GM19452 (cell line): ENCODE data around the gene DCHS2.
A peak's percentile ranks its signal among the peaks of the same experiment; 100 is the strongest.

Experiments
- ATAC-seq: cut with Tn5 transposase; IDR thresholded peaks from one replicate; pipeline ENCODE4 v1.9.1; 2021; ENCODE audit not compliant: unreplicated experiment

DCHS2 gene

GRCh38 chr4:154390324-154390723 is 101.3 kb downstream of the DCHS2 start:
- no peak for ATAC-seq

DNA sequence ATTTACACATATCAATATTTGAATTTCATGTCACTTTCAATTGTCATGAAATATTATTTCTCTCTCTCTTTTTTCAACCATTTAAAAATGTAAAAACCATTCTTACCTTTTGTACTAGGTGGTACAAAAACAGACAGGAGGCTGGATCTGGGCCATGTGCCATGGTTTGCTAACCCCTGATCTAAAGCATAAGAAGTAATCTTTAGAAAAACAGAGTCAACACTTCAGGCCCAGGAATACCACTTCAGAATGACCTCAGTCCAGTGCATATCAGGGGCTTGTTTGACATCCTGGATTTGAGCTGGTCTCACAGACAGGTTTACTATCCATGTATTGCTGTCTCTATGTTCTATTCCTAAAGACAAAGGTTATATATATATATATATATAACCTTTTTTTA is 102.5 kb downstream of the DCHS2 start:
- ATAC-seq, result no peak

DNA sequence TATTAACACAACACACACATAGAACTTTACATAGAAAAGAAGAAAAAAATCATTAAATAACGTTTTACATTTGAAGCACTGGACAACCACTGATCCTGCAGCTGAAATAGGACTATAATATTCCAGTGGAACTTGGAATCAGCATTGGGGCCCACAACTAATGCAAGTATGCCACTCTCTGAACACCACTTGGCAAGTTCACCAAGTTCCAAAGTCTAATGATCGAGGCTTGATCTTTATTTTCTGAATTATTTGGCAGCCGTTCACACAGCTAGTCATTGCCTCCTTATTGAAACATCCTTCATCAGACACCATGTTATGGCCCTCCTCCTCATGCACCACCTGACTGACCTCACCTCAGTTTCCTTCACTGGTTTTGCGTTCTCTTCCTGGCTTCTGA is 107.6 kb downstream of the DCHS2 start:
- no peak for ATAC-seq

GRCh38 chr4:154376486-154376885 is 115.1 kb downstream of the DCHS2 start:
- ATAC-seq, result no peak

DNA sequence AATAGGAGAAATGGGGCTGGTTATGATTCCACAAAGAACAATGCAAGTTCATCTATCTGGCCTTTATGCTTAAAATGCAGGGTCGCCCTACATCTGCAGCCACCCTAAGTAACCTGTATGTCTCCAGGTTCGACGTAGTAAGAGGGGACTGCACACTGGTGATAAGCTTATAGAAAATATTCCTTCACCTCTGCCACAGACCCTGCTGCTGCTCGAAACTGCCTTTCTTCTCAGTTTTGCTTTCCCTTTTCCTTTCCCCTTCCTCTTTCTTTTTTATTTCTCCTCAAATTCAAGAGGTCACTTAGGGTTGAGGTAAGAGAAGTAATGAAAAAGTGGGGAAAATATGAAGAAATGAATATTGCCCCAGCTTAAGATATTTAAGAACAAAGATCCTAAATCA is 123.5 kb downstream of the DCHS2 start:
- peak; percentile 74 for ATAC-seq

DNA sequence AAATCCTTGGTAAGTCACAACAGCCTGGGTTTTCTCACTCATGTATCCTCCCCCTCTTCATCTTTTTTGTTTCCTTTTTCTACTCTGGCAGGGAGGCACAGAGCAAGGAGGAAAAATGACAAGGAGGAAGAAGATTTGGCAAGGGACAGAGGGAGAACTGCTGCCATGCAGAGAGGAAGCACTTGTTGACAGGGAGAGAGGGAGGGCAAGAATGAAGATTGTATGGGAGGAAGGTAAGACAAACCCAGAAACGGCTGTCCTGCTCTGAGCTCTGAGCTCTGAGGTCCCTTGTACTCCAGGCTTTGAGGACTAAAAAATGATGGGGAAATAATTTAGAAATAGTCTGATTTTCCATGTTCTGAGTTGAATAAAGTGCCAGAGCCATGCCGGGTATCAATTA is 123.9 kb downstream of the DCHS2 start:
- ATAC-seq, result peak; percentile 38

DNA sequence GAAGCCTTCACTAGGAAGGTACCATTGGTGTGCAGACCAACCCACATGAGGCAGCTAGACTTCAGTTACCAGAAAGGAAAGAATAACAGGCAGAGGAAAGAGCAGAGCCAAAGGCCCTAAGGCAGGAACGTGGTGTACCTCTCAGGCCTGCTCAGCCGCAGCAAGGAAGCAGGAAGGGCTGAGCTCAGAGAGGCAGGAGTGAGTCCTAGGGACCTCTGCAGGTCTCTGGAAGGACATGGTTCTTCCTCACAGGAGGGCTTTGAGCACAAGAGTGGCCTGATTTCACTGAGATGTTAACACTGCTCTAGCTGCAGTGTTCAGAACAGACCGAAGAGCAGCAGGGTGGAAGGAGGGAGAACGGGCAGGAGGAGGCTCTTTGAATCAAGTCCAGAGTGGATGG is 124.6 kb downstream of the DCHS2 start:
- no peak for ATAC-seq

DNA sequence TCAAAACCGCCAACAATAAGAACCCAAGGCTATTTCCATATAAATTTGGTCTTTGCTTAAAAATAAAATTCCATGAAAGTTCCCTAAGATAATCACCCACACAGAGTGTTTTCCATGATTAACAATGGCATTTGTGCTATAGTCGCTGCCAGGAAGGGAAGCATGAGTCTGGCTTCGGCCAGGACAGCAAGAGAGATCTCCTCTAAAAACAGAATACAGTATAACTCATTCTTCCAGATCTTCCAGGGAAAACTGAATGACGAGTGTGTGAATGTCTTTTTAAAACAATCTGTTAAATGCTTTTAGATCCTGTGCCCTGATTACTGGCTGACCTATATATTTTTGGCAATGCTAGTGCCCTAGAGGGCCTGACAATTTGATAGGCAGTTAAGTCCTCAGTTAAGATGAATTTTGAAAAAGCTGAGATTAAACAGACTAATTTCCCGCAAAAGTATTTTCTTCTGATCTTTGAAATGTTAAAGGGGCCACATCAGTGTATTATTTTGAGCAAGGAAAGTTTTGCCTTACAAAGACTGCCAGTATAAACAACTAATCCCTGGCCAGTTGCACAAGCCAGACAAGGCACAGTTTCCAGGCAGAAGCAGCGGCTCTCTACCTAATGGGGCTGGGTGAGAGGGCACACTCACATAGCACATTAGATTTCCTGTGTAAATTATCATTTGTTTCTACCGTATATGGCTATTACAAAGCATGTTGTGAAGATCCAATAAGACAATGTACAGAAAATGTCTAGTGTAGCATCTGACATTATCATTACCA is 127.3 kb downstream of the DCHS2 start:
- ATAC-seq, result no peak

GRCh38 chr4:154361450-154361849 is 130.1 kb downstream of the DCHS2 start:
- peak; percentile 52 for ATAC-seq

DNA sequence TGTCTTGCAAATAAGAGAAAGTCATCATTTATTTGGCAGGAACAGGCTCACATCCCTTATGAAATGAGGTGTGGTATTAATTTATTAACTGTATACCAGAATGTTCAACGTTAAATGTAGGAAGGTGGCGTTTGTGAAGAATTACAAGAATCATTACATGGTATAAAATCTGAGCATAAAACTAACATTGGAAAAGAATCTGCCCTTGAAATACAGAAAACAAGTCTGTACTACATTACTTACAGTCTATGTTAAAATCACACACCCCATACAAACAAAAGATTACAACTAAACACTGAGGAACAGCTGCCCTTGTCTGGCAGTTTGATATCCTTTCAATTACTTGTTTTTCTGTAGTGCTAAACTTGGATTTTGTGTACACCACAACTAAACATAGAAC is 131.1 kb downstream of the DCHS2 start:
- ATAC-seq, result no peak

DNA sequence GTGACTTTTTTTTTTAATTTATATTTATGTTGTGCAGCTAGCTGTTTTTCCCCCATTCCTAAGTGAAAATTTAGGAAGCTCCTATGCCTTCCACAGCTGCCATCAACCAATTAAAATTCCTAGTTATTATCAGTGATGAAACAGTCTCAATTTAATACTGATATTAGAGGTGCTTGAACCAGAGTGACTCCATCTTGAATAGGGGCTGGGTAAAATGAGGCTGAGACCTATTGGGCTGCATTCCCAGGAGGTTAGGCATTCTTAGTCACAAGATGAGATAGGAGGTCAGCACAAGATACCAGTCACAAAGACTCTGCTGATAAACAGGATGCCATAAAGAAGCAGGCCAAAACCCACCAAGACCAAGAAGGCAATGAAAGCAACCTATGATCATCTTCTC is 136.7 kb downstream of the DCHS2 start:
- no peak for ATAC-seq

DNA sequence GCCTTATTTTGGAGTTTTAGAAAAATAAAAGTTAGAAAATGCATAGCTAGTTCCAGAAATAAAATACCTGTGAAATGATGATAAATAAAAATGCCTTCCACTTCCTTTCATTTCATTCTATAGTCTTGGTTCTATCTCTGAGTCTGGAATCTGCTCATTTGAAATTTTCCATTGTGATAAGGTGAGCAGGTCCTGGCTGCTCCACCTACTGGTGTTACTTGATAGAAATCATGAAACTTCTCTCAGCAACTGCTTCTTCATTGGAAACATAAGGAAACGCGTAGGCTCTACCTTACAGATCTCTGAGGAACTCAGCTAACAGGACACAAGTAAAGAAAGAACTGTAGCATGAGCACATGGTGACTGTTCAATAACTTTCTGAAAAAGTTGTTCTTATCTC is 141.8 kb downstream of the DCHS2 start:
- no peak for ATAC-seq

DNA sequence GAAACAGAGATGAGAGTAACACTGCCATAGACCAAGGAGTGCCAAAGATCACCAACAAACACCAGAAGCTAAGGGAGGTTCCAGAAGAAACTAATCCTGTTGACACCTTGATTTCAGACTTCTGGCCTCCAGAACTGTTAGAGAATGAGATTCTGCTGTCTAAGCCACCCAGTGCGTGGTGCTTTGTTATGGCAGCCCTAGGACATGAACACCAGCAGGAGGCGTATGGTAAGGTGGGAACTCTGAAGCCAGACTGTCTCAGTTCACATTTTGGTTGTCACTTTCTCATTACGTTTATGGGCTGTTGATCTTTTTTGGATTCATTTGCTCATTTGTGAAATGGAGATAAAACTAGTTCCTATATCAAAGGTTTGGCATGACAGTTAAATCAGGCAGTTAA is 142.9 kb downstream of the DCHS2 start:
- ATAC-seq, result no peak

DNA sequence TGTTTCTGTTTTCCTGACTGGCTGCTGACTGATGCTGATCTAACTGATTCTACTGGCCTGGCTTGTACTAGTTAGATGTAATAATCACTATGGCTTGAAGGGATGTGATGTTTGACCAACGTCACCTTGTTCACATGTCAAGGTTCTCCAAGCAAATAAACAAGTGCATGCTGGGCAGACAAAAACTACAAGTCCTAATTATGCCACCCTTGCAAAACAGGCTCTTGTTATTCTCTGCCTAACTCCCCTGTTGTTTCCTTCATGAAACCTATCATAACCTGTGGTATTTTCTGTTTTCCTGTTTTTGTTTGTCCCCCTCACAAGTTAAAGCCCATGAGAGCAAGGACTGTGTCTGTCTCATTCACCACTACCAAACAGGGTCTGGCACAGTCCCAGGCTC is 146.2 kb downstream of the DCHS2 start:
- ATAC-seq, result no peak

DNA sequence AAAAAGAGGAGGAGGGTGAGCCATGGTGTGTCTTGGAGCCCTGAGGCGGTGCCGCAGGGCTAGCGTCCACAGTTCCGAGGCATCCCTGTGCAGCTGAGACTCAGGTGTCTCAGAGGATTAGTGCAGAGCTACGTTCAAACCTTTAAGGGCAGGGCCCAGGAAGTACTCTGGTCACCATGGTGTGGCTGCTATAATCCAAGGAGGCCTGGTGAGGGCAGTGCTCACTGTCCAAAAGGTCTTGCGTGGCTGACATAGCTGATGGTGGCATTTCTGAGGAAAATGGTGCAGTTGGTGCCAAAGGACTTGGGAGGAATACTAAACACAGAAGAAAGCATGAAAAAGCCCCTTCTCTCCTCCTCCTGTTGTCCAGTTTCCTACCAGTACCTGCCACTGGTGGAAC is 146.9 kb downstream of the DCHS2 start:
- peak; percentile 67 for ATAC-seq

DNA sequence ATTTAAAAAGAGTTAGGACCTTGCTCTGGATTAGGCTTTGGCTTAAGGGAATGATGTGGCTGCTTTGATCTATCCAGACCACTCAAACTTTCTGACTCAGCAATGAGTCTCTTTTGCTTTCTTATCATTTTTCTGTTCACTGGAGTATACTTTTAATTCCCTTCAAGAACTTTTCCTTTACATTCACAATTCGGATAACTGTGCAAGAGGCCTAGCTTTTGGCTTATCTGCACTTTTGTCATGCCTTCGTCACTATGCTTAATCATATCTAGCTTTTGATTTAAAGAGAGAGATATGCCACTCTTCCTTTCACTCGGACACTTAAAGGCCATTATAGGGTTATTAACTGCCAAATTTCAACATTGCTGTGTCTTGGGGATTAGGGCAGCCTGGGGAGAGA is 147.9 kb downstream of the DCHS2 start:
- ATAC-seq, result no peak

- ATAC-seq, result no peak
Observed at GRCh38 chr4:154341448-154341847, 150.2 kb downstream of the DCHS2 start.

DNA sequence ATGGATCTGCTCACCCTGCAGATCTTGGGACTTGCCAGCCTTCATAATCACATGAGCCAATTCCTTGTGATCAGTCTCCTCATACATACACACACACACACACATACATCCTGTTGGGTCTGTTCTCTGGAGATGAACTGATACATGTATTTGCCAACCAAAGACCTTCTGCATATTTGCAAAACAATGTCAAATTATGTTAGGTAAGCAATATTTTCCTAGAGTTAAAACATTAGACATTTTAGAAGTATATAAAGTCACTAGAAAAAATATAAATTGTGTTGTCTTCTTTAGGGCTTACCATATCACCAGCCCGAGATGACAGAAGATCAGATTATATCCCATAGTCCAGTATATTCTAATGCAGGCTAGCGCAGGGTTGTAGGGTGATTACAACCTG is 156.0 kb downstream of the DCHS2 start:
- no peak for ATAC-seq

GRCh38 chr4:154332681-154333421 is 158.7 kb downstream of the DCHS2 start:
- peak; percentile 83 for ATAC-seq

DNA sequence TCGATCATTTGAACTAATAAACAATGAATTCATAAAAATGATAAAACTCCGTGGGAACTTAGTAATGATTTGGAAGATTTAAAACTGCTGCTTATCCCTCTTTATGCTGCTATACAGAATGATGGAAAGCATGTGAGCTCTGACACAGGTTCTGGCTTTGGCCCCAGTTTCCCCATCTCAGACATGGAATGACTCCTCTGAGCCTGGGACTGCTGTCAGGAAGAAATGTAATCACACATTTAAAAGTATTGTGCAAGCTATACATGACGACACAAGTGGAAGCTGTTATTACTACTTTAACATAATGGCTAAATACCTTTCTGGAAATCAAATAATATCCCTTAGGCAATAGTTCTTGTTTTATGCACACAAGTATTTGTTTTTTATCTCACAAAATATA is 161.7 kb downstream of the DCHS2 start:
- ATAC-seq, result no peak

- no peak for ATAC-seq
Observed at GRCh38 chr4:154329268-154329868, 162.2 kb downstream of the DCHS2 start.

DNA sequence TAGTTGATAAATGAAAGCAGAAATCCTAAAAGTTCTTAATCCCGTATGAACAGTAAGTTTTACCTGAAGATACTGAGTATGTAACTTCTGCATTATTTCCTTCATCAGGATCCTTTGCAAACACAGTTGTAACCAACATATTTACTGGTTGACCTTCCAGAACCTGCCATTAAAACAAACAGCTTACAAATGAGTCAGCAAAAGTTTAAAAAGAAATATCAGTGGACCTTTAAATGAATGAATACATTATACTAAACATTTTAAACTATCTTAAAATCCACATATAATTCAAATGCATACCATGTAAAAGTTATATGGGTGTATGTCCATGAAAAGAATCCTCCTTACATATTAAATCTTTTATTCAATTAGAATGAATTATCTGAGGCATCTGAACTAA is 163.6 kb downstream of the DCHS2 start:
- ATAC-seq, result no peak
